Iris pigment epithelial cell (primary cell): ENCODE results near the gene PLCH1.

Experiments used
- DNase-seq: peaks from one replicate; pipeline ENCODE4 v3.0.0-alpha.2; 2011; ENCODE audit warnings: low read depth

The PLCH1 gene

GRCh38 chr3:155688481-155688880, 56.4 kb downstream of the PLCH1 start:
- DNase-seq, result no peak

GRCh38 chr3:155683344-155683720, 61.5 kb downstream of the PLCH1 start:
- DNase-seq, result no peak

GRCh38 chr3:155682426-155683343, 62.2 kb downstream of the PLCH1 start:
- no peak for DNase-seq

GRCh38 chr3:155676252-155676981, 68.5 kb downstream of the PLCH1 start:
- DNase-seq, result peak; percentile 65

GRCh38 chr3:155675094-155675493, 69.8 kb downstream of the PLCH1 start:
- no peak for DNase-seq

- DNase-seq, result no peak
These were observed 71.5 kb downstream of the PLCH1 start for GRCh38 chr3:155673421-155673820.

DNA sequence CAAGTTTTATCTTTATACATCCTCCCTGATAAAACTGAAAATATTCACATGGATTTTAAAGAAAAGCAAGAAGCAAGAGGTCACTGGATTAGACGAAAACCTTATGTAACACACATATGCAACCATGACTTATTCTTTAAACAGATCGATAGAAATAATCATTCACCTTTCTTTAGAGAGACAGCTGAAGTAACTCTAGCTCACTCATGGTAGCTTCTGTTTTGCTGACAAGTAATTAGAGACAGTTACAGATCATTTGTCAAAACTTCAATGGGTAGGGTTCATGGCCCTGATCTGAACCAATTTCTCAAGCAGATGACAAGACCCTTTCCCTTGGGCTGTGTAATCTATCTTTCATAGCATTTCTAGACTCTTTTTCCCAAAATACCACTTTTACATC, 74.5 kb downstream of the PLCH1 start:
- DNase-seq, result no peak

- DNase-seq, result no peak
These were observed 76.9 kb downstream of the PLCH1 start for GRCh38 chr3:155667988-155668387.

DNA sequence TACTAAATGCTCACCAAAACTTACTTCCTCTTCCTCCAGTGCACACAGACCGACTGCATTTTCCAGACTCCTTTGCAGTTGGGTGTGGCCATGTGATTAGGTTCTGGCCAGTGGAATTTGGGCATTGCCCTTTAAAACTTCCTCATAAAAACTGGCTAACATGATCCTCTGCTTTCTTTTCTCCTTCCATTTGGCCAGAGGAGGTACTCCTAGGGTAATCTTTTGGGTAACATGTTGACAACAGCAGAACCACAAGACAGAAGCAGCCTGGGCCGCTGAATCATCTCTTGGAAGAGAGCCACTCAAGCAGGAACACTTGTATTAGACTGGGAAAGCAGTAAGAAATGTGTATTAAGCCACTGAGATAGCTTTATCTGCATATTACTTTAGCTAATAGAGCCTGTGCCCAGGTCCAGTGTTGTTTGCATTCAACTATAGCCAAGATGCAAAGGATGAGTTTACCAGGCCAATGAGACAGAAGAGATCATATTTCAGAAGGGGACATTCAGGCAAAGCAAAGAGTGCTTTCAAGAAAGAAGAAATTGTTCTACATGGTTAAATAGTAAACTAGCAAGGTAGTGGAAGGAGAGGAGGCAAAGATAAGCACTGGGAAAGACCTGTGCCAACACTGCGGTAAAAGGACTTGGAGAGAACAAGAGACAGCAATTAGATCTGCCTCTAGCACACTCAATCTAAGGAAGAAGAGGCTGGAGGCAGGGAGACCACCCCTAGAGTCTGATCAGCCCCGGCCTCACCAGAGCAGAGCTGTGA, 79.8 kb downstream of the PLCH1 start:
- peak; percentile 91 for DNase-seq

GRCh38 chr3:155663467-155664212, 81.2 kb downstream of the PLCH1 start:
- DNase-seq, result no peak

- no peak for DNase-seq
These were observed 83.1 kb downstream of the PLCH1 start for GRCh38 chr3:155661760-155662159.

DNA sequence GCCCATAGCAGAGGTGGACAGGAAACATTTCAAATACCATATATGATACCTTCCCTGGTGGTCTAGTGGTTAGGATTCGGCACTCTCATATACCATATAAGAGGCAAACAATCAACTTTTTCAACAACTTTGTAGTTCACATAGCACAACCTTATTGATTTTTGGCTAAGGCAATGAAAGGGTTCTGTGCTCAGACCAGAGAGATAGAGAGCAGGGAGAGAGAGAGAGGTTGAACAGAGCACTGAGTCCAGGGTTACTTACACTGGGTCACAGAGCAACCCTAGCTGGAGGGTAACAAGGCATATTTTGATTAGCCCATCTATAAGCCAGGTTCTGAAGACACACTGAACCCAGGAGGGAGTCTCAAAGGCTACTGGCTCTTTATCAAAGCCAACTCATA, 83.8 kb downstream of the PLCH1 start:
- no peak for DNase-seq

- no peak for DNase-seq
These were observed 86.1 kb downstream of the PLCH1 start for GRCh38 chr3:155658671-155659261.

- DNase-seq, result no peak
These were observed 86.9 kb downstream of the PLCH1 start for GRCh38 chr3:155658006-155658405.

GRCh38 chr3:155657161-155657560, 87.7 kb downstream of the PLCH1 start:
- no peak for DNase-seq

DNA sequence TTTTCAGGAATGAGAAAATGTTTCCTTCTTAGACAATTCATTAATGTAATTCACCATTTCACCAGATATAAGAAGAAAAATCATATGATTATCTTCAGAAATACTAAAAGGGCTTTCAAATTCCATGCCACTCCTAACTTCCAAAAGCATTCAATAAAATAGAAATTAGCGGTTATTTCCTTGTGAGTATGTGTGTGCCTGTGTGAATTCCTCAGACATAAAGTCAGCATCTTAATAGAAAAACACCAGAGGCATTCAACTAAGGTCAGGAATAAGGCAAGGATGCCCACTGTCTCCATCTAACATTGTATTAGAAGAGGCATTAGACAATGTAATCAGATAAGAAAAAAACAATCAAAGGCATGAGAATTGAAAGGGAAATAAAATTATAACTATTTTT, 88.4 kb downstream of the PLCH1 start:
- no peak for DNase-seq

DNA sequence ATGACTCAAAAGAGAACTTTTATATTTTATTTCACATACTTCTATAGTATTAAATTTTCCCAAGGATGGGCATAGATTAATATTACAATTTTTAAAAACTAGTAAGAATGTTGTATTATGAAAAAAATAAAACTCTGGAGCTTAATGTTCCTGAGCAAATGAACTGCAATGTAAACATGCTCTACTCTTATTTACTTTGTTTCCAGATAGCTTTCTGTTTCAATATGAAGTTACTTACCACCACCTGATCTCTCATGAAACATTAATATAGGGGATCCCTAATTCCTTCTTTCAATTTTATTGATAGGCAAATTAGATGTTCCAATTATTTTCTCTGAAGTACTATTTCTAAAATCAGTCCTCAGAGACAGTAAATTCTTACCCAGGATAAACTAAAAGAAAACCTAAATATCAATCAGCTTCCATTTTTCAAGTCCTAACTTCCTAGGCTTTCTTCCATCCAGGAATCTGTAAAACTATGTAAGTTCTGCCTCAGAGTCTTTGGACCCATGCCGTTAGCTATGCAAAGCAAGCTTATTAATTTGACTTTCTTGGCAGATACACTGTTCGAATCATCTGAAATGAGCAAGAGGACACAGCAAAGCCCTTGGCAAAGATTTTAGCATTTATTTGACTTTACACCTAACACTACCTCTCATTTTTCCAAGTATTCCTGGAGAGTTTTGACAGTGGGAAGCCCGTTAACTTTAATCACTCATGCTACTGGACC, 93.2 kb downstream of the PLCH1 start:
- DNase-seq, result no peak

- no peak for DNase-seq
These were observed 96.8 kb downstream of the PLCH1 start for GRCh38 chr3:155648013-155648591.

GRCh38 chr3:155647206-155647605, 97.7 kb downstream of the PLCH1 start:
- DNase-seq, result no peak

DNA sequence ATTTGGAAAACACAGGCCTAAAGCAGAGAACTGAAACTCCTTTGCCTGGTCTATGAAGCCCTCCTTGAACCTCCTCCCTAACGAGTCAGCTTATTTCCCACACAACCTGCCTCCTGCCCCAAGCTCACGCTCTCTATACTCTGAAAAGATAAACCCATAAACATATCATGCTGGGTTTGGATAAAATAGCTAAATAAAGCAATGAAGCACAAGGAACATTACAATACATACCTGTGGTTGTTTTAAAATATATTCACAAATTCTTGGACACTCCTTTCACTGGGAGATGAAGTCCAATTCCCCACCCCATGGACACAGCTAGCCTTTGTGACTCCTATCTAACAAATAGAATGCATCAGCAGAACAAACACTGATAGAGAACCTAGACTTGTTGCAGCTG, 98.2 kb downstream of the PLCH1 start:
- DNase-seq, result no peak
